HG03060 (cell line): ENCODE measurements around the gene TICAM2.

Source experiments
- ATAC-seq: cut with Tn5 transposase; IDR thresholded peaks from one replicate; pipeline ENCODE4 v1.9.1; 2021; ENCODE audit warnings: low read depth, moderate number of reproducible peaks; ENCODE audit not compliant: unreplicated experiment

Gene TICAM2

DNA sequence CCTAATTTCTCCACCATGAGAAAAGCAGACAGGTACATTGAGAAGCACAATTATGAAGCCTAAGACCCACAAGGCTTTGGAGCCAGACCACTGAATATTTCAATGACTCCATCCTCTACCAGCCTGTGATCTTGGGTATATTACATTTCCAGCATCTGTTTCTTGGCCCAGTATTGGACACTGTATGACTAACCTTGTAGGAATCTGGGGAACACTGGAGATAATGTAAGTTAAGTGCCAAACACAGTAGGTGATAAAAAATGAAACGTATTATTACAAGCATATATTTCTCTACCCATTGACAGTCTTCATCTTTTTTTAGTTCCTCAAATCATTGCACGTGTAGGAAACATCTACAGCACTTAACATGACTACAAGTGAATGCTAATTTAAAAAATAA is 29.1 kb downstream of the TICAM2 start:
- ATAC-seq = no peak

DNA sequence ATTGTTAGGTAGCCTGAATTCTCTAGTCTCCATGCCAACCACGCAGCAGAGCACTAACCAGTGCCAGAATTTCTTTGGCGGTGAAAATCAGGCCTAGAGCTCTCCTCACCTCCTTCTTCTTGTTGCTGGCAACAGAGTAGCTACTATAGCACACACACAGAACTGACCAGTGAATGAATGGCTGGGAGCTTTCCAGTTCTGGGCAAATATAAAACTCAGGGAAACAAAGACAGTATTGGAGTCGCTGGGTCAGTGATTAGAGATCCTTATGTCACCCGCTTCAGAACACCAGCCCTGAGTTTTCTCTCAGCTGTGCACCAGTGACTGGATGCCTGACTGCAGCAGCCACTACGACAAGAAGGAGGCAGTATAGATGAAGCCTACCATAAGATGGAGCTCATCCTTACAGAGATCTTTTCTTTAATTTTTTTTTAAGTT is 30.8 kb downstream of the TICAM2 start:
- no peak for ATAC-seq

DNA sequence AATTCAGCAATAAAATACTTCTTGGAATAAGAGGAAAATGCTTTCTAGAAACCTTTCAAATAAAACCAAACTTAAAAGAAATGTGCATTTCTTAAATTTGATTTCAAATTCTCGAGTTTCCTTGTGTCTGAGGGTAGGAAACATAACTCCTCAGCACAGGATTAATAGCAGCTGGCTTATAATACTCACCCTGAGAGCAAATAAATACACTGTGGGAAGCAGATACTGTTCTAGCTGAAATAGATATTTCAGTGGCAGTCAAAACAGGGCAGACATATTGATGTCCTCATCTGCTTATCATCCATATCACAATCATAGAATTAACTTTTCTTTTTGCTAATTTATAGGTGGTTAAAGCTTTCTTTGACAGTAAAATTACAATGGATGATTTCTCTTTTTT is 33.6 kb downstream of the TICAM2 start:
- no peak for ATAC-seq

DNA sequence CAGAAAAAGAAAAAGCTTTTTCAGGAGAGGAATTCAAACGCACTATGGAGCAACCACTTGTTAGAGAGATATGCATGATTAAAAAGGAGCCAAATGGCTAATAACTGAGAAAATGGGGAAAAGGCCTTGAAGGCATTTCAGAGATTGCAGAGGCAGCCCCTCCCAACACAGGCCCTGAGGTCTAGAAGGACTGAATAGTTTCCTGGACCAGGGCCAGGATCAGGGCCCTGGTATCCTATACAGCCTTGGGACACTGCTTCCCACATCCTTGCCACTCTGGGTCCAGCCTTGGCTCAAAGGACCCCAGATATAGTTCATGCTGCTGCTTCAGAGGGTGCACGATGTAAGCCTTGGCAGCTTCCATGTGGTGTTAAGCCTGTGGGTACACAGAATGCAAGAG is 37.0 kb downstream of the TICAM2 start:
- no peak for ATAC-seq

DNA sequence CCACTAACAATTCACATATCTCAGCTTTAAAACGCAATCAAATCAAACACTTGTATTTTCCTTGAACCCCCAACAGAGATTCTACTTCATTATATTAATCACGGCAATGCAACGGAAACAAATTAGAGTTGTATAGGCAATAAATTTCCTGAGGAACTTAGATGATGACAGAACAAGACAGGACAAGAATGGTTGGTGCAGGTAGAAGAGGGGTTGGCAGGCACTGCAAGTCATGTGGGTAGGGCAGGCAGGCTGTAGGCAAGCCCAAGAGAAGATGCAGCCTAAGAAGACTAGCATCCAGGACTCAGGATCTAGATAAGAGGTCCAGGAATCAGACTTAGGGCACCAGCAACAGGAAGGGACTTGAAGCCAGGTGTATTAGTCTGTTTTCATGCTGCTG is 41.1 kb downstream of the TICAM2 start:
- no peak for ATAC-seq

DNA sequence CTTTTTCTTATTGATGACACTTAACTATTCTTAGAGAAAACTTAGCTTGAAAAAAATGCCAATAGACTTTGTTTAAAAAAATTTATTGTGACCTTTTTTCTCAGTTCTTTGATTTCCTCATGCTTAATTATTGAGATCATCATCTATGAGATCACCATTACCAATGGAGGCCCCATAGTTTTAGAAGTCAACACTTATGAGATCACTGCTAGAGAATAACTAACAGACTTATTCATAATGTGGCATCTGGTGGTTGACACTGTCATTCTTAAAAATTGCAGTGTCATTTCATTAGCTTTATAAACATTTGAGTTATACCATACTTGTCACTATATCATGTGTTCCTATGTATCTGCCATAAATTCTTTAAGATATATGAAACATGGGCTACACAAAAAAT is 42.8 kb downstream of the TICAM2 start:
- ATAC-seq = no peak

DNA sequence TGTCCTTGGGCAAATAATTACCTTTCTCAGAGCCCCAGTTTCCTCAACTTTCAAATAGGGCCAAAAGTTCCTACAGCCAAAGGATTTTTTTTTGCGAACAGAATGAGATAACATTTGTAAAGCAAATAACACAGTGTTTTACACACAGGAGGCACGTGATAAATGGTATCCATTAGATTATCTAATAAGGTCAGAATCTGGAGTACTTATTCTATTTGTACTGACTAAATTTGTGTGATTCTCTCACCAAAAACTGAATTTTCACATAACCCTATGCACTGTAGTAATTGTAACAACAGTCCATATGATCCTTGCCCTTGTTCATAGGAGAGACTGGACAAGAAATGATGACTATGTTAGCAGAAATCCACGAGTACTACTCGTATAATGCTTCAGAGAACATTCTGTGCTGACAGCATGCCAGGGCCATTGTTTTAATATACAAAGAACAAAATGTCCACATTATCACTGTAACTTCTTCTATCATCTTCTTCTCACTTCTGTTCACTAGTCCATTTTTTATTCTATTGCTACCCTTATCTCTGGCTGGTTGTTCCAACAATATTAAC is 43.8 kb downstream of the TICAM2 start:
- ATAC-seq = no peak

DNA sequence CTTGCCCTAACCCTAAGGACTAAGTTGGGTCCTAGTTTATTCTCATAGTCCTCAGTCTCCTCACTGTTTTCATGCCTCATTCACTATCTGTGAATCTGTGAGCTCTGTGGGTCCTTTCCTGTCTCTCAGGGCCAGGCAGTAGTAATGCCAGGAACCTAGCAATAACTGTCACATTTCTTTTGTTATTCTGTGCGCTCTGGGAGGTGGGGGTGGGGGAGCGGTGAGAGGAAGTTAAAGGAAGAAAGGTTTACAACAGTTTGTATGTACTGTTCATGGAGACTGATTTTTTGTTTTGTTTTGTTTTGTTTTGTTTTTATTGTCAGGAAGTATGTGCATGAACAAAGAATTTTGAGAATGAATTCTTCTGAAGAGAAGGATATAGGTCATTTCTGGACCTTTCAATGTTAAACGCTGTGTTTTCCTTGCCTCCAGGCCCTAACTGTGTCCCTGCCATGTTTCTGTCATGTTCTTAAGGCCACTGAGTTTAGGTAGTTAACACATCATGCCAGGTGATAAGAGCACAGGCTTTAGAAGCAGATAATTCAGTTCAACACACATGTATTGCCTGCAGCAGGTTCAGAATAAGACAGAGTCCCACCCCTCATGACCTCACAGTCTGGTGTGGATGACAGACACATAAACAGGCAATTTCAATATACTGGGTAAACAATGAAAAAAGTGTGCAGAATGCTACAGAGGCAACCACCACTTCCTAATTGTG is 44.5 kb downstream of the TICAM2 start:
- ATAC-seq = no peak

DNA sequence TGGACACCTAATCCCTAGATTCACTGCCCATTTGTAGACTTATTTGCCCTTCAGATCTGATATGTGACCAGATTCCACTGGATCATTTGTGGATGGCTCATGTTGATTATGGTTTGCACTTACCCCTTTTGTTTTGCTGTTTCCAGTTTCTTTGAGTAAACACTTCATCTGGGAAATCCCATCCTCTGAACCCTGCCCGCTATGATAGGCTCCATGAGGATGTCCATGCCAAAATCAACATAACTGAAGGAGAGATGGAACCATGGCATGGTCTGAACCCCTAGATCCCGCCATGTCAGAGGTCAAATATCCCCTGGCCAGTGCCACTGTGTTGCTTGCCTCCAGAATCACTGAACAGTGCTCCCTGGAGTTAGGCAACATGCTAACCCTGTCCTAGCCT is 46.0 kb downstream of the TICAM2 start:
- ATAC-seq = no peak

DNA sequence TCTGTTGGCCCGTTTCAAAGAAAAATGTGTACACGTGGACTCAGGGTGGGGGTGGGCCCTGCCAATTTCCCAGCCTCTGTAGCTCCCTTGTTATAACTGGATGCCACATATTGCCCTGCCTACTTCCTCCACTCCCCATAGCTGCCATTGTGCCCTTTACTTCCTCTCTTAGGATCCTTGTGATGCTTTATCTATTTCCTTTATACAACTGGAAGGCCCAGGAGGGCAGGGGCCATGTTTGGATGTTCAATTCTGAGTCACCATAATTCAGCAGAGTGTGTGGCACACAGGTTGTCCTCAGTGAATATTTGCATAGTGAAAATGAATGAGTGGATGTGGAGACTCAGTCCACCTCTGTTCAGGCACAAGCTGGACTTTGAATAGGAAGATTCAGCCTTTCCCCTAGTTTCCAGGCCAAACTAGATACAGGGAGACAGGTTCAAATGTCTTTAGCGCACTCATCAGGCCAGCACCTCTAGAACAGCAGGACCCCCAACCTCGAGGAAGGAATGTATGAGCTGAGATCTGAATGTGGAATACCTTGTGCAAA is 47.1 kb downstream of the TICAM2 start:
- ATAC-seq = no peak

DNA sequence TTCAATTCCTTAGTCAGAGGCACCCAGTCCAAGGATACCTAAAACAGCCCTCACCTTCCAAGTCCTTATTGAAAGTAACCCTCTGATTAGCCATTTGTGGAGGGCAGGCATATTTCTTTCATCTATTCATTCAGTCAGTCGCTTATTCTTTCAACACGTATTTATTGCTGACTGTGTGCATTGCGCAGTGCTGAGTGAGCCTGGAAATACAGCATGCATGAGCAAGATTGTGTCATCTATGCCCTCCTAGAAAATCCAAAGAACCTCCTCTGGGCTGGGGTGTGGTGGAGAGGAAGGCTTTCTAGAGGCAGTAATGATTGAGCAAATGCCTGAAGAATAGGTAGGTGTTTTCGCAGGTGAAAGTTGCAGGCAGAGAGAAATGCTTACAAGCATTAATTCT is 49.2 kb downstream of the TICAM2 start:
- ATAC-seq = no peak

DNA sequence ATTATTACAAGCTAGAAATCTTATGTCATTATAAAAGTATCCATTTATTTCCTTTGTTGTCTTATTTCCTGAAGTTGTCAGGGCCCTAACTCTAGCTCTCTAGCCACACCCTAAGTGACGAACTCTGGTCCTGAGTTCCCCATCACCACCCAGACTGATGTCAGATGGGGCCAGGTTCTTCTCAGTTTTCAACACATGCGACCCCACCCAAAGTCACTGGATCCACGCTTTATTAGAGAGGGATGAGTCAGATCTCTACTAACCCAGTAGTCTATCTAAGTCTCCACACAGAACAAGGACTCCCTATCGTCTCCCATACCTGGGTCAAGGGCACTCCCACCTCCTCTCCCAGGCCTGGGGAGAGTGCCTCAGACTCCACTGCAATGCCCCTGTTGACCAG is 50.9 kb downstream of the TICAM2 start:
- ATAC-seq = no peak

DNA sequence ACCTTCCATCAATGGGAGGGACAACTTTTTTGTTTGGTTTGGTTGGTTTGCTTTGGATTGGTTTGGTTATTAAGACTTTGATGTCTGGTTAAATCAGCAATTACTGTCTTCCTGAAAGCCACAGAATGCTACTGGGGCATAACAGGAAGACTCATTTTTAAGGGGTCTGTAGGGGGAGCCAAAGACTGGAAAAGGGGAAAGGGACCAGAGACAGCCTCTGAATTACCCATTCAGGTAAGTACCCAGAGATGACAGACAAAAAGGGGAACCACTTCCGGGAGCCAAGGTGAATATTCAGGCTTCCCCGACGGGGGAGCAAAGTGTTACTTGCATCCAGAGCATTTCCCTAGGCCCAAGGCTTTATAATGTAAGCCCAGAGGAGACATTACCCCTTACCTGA is 53.1 kb downstream of the TICAM2 start:
- ATAC-seq = no peak

DNA sequence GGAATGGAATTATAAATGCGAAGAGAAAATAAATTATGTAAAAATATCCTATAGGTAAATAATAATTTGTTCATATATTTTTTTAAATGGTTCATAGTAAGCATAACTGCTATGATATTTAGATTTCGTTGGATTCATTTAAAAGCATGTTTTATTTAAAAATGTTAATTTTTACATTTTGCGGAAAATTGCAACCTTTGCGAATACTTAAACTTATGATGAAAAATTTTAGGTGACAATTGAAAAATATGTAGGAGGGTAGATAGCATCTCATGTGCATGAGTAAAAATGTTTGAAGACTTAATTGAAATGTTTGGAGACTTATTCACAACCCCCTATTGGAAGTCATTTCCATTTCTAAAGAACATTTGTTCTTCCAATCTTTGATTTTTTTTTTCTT is 53.6 kb downstream of the TICAM2 start:
- no peak for ATAC-seq

DNA sequence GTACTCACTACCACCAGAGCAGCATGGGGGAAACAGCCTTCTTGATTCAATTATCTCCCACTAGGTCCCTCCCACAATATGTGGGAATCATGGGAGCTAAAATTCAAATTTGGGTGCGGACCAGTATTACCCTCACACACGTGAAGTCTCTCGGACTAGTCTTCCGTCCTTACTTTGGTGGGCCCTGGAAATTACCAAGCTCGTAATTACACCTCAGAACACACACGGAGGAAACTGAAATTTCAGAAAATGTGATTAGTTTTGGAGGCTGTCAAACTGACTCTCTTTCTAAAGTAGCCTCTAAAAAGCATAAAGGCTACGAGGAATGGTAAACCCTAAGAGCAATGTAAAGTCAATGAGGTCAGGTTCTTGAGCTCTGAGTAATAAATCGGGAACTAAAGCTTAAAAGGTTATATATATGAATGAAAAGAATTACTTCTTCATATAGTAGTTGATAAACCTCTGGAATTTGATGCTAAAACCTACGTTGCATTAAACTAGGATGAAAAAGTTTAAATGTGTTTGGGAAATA is 56.9 kb downstream of the TICAM2 start:
- no peak for ATAC-seq

DNA sequence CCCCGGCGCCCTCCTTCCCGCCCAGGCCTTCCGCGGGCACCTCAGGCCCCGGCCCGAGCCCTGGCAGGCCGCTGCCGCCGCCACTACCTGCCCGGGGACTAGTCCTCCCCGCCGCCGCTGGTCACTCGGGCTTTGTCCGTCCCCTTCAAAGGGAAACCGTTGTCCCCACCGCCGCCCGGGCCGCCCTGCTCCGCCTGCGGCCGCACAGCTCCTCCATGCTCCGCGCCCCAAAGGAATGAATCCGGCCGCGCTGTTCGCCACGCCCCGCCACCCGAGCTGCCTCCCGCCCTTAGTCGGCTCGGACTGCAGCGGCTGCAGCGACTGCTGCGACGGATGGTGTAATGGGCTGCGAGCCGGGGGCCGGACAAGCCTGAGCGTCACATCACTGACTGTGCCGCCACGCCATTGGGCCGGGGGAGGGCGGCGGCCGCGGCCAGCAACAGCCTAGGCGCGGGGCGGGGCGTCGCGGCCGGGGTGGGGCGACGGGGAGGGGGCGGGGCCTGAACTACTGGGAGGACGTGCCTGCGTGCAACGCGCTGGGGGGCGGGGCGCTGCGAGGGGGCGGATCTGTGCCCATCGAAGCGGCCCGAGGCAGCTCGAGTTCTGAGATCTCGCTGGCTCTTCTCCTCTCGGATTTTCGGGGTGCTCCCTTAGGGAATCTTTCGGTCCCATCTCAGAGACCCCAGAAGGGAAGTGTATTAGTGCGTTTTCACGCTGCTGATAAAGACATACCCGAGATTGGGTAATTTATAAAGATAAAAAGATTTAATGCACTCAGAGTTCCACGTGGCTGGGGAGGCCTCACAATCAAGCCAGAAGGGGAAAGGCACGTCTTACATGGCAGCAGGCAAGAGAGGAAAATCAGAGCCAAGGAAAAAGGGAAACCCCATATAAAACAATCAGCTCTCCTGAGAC is 57.6 kb downstream of the TICAM2 start, which contains the start of gene FEM1C:
FEM1C (minus strand) TSS at position 340 of the 915 bp plus-strand sequence. CDS start 1,282 bp downstream, outside the sequence.
- peak; percentile 94 for ATAC-seq

DNA sequence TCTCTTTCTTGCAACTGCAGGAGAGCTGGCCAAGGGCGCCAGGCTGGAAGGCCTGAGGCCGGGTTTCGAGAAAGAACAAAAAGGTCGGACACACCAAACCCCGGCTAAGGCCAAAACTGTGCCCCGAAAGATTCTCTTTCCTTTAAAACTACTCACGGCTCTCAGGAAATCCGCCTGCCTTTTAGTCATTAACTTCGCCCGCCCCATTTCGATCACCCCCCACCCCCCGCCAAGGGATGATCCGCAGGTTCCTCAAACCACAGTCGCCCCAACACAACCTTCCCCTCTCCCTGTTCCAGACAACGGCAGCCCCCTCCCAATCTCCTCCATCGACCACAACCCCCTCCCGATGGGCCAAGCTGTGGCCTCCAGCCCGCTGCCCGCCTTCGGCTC is 58.2 kb downstream of the TICAM2 start:
- ATAC-seq = no peak

DNA sequence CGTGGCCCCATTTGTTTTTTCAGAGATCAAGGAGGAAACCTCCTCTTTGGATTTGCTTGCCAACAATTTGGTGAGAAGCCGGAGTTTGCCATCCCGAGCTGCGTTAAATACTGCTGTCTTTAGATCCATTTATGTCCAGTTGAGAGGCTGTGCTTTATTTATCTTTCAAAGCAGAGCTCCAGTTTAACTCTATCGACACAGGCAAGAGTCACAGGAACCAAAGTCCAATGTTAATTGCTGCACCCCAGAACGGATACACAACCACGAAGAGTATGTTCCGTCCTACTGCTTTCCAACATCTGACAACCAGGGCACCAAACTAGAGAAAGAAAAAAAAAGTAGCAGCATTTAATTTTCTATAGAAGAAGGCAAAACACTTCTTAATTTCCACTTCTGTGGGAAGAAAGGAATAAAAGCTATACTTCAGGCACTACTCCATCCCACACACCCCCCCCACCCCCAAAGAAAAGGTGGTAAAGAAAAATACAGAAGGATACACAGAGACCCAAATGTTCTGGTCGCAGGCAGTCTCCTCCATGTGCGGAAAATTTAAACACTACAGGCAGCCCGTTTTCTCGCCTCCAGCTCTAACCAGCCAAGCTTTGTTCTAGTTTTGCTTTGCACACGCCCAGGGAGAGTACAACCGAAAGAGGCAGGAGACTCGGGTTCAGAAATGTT is 58.8 kb downstream of the TICAM2 start:
- ATAC-seq = no peak

DNA sequence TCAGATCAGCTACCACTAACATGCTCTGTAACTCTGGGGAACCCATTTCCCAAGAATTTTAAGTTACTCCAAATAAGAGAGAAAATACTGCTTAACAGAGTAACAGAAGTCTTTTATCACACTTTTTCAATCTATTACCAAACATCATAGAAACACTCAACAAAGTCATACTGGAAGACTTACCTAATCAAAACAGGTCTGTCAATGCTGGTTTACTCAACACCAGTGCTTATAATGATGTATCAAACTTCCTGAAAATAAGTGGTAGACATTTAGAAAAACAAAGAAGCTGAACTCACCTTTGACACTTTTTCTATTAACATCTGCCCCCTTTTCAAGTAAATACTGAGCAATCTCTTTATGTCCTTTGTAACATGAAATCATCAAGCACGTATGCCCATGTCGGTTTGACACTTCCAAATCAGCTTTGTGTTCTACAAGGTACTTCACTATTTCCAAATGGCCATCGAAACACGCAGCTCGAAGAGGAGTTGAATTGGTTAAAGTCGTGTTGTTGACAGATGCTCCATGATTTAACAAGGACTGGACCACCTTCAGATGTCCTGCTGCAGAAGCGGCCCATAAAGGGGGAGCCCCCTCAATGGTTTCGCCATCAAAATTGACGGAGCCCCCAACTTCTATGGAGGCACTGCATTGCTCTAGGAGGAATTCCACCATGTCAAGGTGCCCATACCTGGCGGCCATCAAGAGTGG is 59.5 kb downstream of the TICAM2 start:
- ATAC-seq = no peak

DNA sequence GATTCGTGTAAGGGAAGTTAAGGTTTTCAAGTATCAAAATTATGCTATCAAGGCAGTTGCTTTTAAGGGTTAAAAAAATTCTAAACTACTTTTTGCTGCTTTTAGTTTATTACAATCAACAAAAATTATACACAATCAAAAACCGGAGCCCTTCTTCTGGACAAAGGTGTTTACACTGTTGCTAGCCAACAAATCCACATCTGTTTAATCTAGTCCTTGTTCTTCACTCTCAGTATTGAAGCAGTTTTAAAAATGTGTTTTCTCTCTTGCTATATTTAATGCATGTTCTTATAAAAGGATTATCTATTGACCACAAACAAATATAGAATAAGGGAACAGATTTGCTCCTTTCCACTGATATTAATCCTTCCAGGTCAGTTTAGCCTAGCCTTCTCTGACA is 60.2 kb downstream of the TICAM2 start:
- ATAC-seq = no peak
